Measurements from ENCODE around the gene SNRPB.

DNA sequence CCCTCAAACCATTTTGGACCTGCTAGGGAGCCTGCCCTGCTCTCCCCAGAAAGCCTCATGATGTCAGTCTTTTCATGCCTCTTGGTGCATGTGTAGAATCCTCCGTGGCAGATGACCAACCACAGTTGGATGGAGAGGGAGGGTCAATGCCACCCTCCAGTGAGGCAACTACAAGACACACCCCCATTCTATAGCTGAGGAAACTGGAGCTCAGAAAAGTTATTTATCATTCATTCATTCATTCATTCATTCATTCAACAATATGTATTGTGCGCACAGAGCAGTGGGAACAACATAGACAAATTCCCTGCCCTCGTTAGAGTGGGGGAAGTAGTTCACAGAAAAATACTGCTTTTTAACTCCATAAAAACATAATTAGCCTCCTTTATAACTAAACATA lies 16.8 kb downstream of the SNRPB start:
- TF ChIP-seq GLI4 (CRISPR knock-in tag; IDR thresholded peaks at IDR 0.05; ENCODE audit: borderline replicate concordance), result no peak
- TF ChIP-seq, protein P1, sequence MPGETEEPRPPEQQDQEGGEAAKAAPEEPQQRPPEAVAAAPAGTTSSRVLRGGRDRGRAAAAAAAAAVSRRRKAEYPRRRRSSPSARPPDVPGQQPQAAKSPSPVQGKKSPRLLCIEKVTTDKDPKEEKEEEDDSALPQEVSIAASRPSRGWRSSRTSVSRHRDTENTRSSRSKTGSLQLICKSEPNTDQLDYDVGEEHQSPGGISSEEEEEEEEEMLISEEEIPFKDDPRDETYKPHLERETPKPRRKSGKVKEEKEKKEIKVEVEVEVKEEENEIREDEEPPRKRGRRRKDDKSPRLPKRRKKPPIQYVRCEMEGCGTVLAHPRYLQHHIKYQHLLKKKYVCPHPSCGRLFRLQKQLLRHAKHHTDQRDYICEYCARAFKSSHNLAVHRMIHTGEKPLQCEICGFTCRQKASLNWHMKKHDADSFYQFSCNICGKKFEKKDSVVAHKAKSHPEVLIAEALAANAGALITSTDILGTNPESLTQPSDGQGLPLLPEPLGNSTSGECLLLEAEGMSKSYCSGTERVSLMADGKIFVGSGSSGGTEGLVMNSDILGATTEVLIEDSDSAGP (CRISPR knock-in tag; IDR thresholded peaks at IDR 0.05; ENCODE audit: borderline replicate concordance), result no peak
- TF ChIP-seq HNF1A (IDR thresholded peaks at IDR 0.05; ENCODE audit: low read depth), result no peak
- TF ChIP-seq HNF1A (CRISPR knock-in tag; IDR thresholded peaks at IDR 0.05; ENCODE audit: borderline replicate concordance), result no peak
- no peak for TF ChIP-seq ZNF724P (CRISPR knock-in tag; IDR thresholded peaks at IDR 0.05; ENCODE audit: borderline replicate concordance)
- no peak for TF ChIP-seq MED1 (CRISPR knock-in tag; IDR thresholded peaks at IDR 0.05)
- TF ChIP-seq ZNF263 (CRISPR knock-in tag; IDR thresholded peaks at IDR 0.05), result no peak
- TF ChIP-seq GMEB2 (CRISPR knock-in tag; IDR thresholded peaks at IDR 0.05; ENCODE audit: low read depth), result no peak
- TF ChIP-seq MXI1 (IDR thresholded peaks at IDR 0.05; ENCODE audit: borderline replicate concordance, low read depth, low read length), result no peak
- TF ChIP-seq BHLHE40 (IDR thresholded peaks at IDR 0.05; ENCODE audit: low read length), result no peak
- no peak for TF ChIP-seq ZNF317 (CRISPR knock-in tag; IDR thresholded peaks at IDR 0.05)
- no peak for TF ChIP-seq ZNF644 (CRISPR knock-in tag; IDR thresholded peaks at IDR 0.05; ENCODE audit: low read depth)
- no peak for TF ChIP-seq AKNA (CRISPR knock-in tag; IDR thresholded peaks at IDR 0.05; ENCODE audit: borderline replicate concordance)
- TF ChIP-seq, protein P2, sequence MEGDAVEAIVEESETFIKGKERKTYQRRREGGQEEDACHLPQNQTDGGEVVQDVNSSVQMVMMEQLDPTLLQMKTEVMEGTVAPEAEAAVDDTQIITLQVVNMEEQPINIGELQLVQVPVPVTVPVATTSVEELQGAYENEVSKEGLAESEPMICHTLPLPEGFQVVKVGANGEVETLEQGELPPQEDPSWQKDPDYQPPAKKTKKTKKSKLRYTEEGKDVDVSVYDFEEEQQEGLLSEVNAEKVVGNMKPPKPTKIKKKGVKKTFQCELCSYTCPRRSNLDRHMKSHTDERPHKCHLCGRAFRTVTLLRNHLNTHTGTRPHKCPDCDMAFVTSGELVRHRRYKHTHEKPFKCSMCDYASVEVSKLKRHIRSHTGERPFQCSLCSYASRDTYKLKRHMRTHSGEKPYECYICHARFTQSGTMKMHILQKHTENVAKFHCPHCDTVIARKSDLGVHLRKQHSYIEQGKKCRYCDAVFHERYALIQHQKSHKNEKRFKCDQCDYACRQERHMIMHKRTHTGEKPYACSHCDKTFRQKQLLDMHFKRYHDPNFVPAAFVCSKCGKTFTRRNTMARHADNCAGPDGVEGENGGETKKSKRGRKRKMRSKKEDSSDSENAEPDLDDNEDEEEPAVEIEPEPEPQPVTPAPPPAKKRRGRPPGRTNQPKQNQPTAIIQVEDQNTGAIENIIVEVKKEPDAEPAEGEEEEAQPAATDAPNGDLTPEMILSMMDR (CRISPR knock-in tag; IDR thresholded peaks at IDR 0.05), result no peak
